GM23338 (cell line): ENCODE results near the gene DIP2C. TPM values are rescaled to one million over a fixed set of nuclear protein-coding genes. Genes with fewer than 3 reads are reported as not detected.

Experiments used
- ATAC-seq: fragments of 200-7000 bp; cut with Tn5 transposase; 3 replicates; pipeline ENCODE4 v1.9.1; 2020
- DNase-seq: peaks from one replicate; pipeline ENCODE4 v3.0.0-alpha.2; 2015; ENCODE audit warnings: low spot score
- H2AFZ ChIP-seq: fragments of 200-600 bp; sonication (generic); 2 replicates; pipeline ENCODE4 v1.8.0; 2016; ENCODE audit warnings: antibody characterized with exemption, mild to moderate bottlenecking, moderate library complexity
- H3F3A ChIP-seq: fragments of 200-600 bp; sonication (generic); replicated peaks from 2 replicates; pipeline ENCODE4 v1.8.0; 2017; ENCODE audit warnings: antibody characterized with exemption, mixed run types, low read depth
- H3K27ac ChIP-seq: fragments of 200-600 bp; sonication (generic); 2 replicates; pipeline ENCODE4 v1.6.1; 2016; ENCODE audit warnings: low read depth
- H3K27me3 ChIP-seq: fragments of 200-600 bp; sonication (generic); 2 replicates; pipeline ENCODE4 v1.8.0; 2016; ENCODE audit warnings: mild to moderate bottlenecking, mixed run types, moderate library complexity; ENCODE audit not compliant: insufficient read depth
- H3K36me3 ChIP-seq: fragments of 200-600 bp; sonication (generic); 2 replicates; pipeline ENCODE4 v1.8.0; 2016; ENCODE audit warnings: mild to moderate bottlenecking; ENCODE audit not compliant: insufficient read depth
- H3K4me1 ChIP-seq: fragments of 200-600 bp; sonication (generic); 2 replicates; pipeline ENCODE4 v1.8.0; 2016; ENCODE audit warnings: mild to moderate bottlenecking, moderate library complexity; ENCODE audit not compliant: insufficient read depth
- H3K4me2 ChIP-seq: fragments of 200-600 bp; sonication (generic); 2 replicates; pipeline ENCODE4 v1.7.1; 2017; ENCODE audit warnings: mixed run types
- H3K4me3 ChIP-seq: fragments of 200-600 bp; sonication (generic); 2 replicates; pipeline ENCODE4 v1.6.1; 2016; ENCODE audit warnings: mixed run types
- H3K79me2 ChIP-seq: fragments of 200-600 bp; sonication (generic); replicated peaks from 2 replicates; pipeline ENCODE4 v1.8.0; 2017; ENCODE audit warnings: mild to moderate bottlenecking; ENCODE audit not compliant: insufficient read depth
- H3K9me2 ChIP-seq: fragments of 200-600 bp; sonication (generic); 2 replicates; pipeline ENCODE4 v1.8.0; 2017; ENCODE audit not compliant: insufficient read depth
- H4K20me1 ChIP-seq: fragments of 200-600 bp; sonication (generic); replicated peaks from 2 replicates; pipeline ENCODE4 v1.8.0; 2017; ENCODE audit warnings: mild to moderate bottlenecking; ENCODE audit not compliant: insufficient read depth
- H3K27ac Mint-ChIP-seq: 2 replicates; pipeline ENCODE4 v1.8.0; 2020; ENCODE audit warnings: inconsistent platforms, mild to moderate bottlenecking, moderate library complexity, mixed read lengths
- H3K27me3 Mint-ChIP-seq: 3 replicates; pipeline ENCODE4 v1.8.0; 2022; ENCODE audit warnings: low read depth, mild to moderate bottlenecking, moderate library complexity, mixed read lengths, inconsistent platforms; ENCODE audit not compliant: insufficient read depth, poor library complexity
- H3K36me3 Mint-ChIP-seq: 3 replicates; pipeline ENCODE4 v1.8.0; 2021; ENCODE audit warnings: low read depth, mild to moderate bottlenecking, inconsistent platforms, moderate library complexity, mixed read lengths
- H3K4me1 Mint-ChIP-seq: 3 replicates; pipeline ENCODE4 v1.8.0; 2020; ENCODE audit warnings: mild to moderate bottlenecking, inconsistent platforms, mixed read lengths
- H3K4me3 Mint-ChIP-seq: 3 replicates; pipeline ENCODE4 v1.8.0; 2021; ENCODE audit warnings: moderate library complexity, mild to moderate bottlenecking, inconsistent platforms, mixed read lengths
- H3K9me3 Mint-ChIP-seq: 3 replicates; pipeline ENCODE4 v1.8.0; 2020; ENCODE audit warnings: moderate library complexity, mild to moderate bottlenecking, inconsistent platforms, mixed read lengths
- CREB1 ChIP-seq: fragments of 250-450 bp; sonication (Bioruptor Pico); IDR thresholded peaks from 2 replicates; pipeline ENCODE4 v1.5.0; 2020; ENCODE audit warnings: low read depth, mild to moderate bottlenecking, moderate library complexity
- CTCF ChIP-seq, 2 experiments: fragments of 200-600 bp in 1 of 2; sonication (generic) in 1 of 2; conservative IDR thresholded peaks; 2 replicates each; pipeline versions ENCODE4 v1.5.1 to v1.6.1; 2016 to 2017; ENCODE audit warnings: antibody characterized with exemption in 2 of 2, low read depth in 2 of 2, mild to moderate bottlenecking in 2 of 2, moderate library complexity in 1 of 2
- ETS1 ChIP-seq: IDR thresholded peaks from 2 replicates; pipeline ENCODE4 v1.6.1; 2016; ENCODE audit warnings: antibody characterized with exemption
- EZH2 ChIP-seq: fragments of 200-600 bp; sonication (generic); IDR thresholded peaks from one replicate; pipeline ENCODE4 v1.8.0; 2017; ENCODE audit warnings: antibody characterized with exemption, mild to moderate bottlenecking, low read depth; ENCODE audit not compliant: unreplicated experiment
- EZH2phosphoT487 ChIP-seq: fragments of 200-600 bp; sonication (generic); IDR thresholded peaks from one replicate; pipeline ENCODE4 v1.8.1; 2018; ENCODE audit warnings: antibody characterized with exemption; ENCODE audit not compliant: unreplicated experiment
- JUNB ChIP-seq: IDR thresholded peaks from one replicate; pipeline ENCODE4 v1.6.1; 2016; ENCODE audit warnings: antibody characterized with exemption; ENCODE audit not compliant: unreplicated experiment
- NANOG ChIP-seq: IDR thresholded peaks from 2 replicates; pipeline ENCODE4 v1.6.1; 2016; ENCODE audit warnings: antibody characterized with exemption, borderline replicate concordance
- POLR2AphosphoS5 ChIP-seq: IDR thresholded peaks from 2 replicates; pipeline ENCODE4 v1.6.1; 2016; ENCODE audit warnings: antibody characterized with exemption, low read depth
- REST ChIP-seq: IDR thresholded peaks from one replicate; pipeline ENCODE4 v1.6.1; 2018; ENCODE audit warnings: antibody characterized with exemption; ENCODE audit not compliant: unreplicated experiment
- STAT1 ChIP-seq: IDR thresholded peaks from one replicate; pipeline ENCODE4 v1.6.1; 2016; ENCODE audit warnings: antibody characterized with exemption; ENCODE audit not compliant: unreplicated experiment
- ZNF114 ChIP-seq: fragments of 250-450 bp; sonication (Bioruptor Pico); IDR thresholded peaks from 2 replicates; pipeline ENCODE4 v1.5.0; 2020; ENCODE audit warnings: mild to moderate bottlenecking, moderate library complexity
- ZNF331 ChIP-seq: fragments of 250-450 bp; sonication (Bioruptor Pico); IDR thresholded peaks from 2 replicates; pipeline ENCODE4 v1.5.0; 2020; ENCODE audit warnings: low read depth, mild to moderate bottlenecking, moderate library complexity
- polyA plus RNA-seq: library from polyadenylated mRNA; unstranded; fragments of >200 nt; fragmentation: Nextera tagmentation; extraction: Ambion mirVana; gene quantifications from 2 replicates; pipeline ENCODE4 v1.2.1, GENCODE V29; 2016
- total RNA-seq: library from RNA; depleted of rRNA; stranded (reverse); fragments of >200 nt; shearing (Covaris generic); gene quantifications from 2 replicates; pipeline ENCODE4 v1.2.3, GENCODE V29; 2014
- TF ChIP-seq, protein P1 (sequence below): fragments of 250-450 bp; sonication (Bioruptor Pico); IDR thresholded peaks from 2 replicates; pipeline ENCODE4 v1.5.0; 2020; ENCODE audit warnings: mild to moderate bottlenecking, moderate library complexity

The DIP2C gene
- total and polyA plus RNA-seq, 2 experiments from 2014 or later: 5.1 to 7.7 TPM

GRCh38 chr10:677750-678661 lies 11.5 kb downstream of the DIP2C start:
- DNase-seq: no peak

More at GRCh38 chr10:677750-678661, 11.5 kb downstream of the DIP2C start:
- Mint-ChIP-seq H3K4me3 (no peak overlapping the region), H3K4me1 (peaks cover 5% of the 10 kb centered on the region; the same call in 2 of the 3 replicates), H3K9me3 (no peaks in the 10 kb centered on the region), H3K27ac (no peak overlapping the region), H3K36me3 (no peaks in the 10 kb centered on the region), H3K27me3 (peaks cover 4% of the 10 kb centered on the region)
- Histone ChIP-seq H3K79me2 (peaks cover 82% of the 10 kb centered on the region), H3K27ac (no peak overlapping the region), H3K9me2 (no peaks in the 10 kb centered on the region), H3F3A (no peaks in the 10 kb centered on the region), H3K27me3 (no peaks in the 10 kb centered on the region), H2AFZ (no peak overlapping the region), H4K20me1 (no peaks in the 10 kb centered on the region; the same call in none of the 2 replicates), H3K4me3 (no peak overlapping the region), H3K4me2 (no peak overlapping the region), H3K4me1 (no peaks in the 10 kb centered on the region), H3K36me3 (no peaks in the 10 kb centered on the region)
- ATAC-seq: no peak
- TF ChIP-seq EZH2phosphoT487: no peak
- no peak for TF ChIP-seq CREB1 (CRISPR knock-in tag)
- TF ChIP-seq JUNB: no peak
- TF ChIP-seq, protein P1, sequence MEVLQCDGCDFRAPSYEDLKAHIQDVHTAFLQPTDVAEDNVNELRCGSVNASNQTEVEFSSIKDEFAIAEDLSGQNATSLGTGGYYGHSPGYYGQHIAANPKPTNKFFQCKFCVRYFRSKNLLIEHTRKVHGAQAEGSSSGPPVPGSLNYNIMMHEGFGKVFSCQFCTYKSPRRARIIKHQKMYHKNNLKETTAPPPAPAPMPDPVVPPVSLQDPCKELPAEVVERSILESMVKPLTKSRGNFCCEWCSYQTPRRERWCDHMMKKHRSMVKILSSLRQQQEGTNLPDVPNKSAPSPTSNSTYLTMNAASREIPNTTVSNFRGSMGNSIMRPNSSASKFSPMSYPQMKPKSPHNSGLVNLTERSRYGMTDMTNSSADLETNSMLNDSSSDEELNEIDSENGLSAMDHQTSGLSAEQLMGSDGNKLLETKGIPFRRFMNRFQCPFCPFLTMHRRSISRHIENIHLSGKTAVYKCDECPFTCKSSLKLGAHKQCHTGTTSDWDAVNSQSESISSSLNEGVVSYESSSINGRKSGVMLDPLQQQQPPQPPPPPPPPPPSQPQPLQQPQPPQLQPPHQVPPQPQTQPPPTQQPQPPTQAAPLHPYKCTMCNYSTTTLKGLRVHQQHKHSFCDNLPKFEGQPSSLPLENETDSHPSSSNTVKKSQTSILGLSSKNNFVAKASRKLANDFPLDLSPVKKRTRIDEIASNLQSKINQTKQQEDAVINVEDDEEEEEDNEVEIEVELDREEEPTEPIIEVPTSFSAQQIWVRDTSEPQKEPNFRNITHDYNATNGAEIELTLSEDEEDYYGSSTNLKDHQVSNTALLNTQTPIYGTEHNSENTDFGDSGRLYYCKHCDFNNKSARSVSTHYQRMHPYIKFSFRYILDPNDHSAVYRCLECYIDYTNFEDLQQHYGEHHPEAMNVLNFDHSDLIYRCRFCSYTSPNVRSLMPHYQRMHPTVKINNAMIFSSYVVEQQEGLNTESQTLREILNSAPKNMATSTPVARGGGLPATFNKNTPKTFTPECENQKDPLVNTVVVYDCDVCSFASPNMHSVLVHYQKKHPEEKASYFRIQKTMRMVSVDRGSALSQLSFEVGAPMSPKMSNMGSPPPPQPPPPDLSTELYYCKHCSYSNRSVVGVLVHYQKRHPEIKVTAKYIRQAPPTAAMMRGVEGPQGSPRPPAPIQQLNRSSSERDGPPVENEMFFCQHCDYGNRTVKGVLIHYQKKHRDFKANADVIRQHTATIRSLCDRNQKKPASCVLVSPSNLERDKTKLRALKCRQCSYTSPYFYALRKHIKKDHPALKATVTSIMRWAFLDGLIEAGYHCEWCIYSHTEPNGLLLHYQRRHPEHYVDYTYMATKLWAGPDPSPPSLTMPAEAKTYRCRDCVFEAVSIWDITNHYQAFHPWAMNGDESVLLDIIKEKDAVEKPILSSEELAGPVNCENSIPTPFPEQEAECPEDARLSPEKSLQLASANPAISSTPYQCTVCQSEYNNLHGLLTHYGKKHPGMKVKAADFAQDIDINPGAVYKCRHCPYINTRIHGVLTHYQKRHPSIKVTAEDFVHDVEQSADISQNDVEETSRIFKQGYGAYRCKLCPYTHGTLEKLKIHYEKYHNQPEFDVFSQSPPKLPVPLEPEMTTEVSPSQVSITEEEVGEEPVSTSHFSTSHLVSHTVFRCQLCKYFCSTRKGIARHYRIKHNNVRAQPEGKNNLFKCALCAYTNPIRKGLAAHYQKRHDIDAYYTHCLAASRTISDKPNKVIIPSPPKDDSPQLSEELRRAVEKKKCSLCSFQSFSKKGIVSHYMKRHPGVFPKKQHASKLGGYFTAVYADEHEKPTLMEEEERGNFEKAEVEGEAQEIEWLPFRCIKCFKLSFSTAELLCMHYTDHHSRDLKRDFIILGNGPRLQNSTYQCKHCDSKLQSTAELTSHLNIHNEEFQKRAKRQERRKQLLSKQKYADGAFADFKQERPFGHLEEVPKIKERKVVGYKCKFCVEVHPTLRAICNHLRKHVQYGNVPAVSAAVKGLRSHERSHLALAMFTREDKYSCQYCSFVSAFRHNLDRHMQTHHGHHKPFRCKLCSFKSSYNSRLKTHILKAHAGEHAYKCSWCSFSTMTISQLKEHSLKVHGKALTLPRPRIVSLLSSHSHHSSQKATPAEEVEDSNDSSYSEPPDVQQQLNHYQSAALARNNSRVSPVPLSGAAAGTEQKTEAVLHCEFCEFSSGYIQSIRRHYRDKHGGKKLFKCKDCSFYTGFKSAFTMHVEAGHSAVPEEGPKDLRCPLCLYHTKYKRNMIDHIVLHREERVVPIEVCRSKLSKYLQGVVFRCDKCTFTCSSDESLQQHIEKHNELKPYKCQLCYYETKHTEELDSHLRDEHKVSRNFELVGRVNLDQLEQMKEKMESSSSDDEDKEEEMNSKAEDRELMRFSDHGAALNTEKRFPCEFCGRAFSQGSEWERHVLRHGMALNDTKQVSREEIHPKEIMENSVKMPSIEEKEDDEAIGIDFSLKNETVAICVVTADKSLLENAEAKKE (CRISPR knock-in tag): no peak
- no peak for TF ChIP-seq ETS1
- TF ChIP-seq ZNF114 (CRISPR knock-in tag): no peak
- no peak for TF ChIP-seq ZNF331 (CRISPR knock-in tag)
- TF ChIP-seq REST: no peak
- no peak for TF ChIP-seq CTCF (conservative IDR thresholded peaks at IDR 0.05; ENCODE audit: low read depth in 2 of 2)
- TF ChIP-seq NANOG: no peak
- TF ChIP-seq STAT1: no peak
- TF ChIP-seq POLR2AphosphoS5: no peak
- no peak for TF ChIP-seq EZH2
